Left kidney (tissue), 8 donors: ENCODE data around the gene DAB2. TPM values are rescaled to one million over a fixed set of nuclear protein-coding genes. Genes with fewer than 3 reads are reported as not detected.

Source experiments
- DNase-seq: peaks from one replicate; pipeline ENCODE4 v3.0.0-alpha.2; 2013
- long read RNA-seq, 8 donors: transcript quantifications; one replicate each; lab custom pipeline, GENCODE V29; 2026
- polyA plus RNA-seq: library from polyadenylated mRNA; unstranded; fragments of 120-200 nt; gene quantifications from one replicate; pipeline ENCODE4 v1.2.1, GENCODE V29; 2013; ENCODE audit not compliant: insufficient read length

The DAB2 gene
- polyA plus RNA-seq: 221 TPM
- long read RNA-seq, donor 1, full-length matches to known transcripts: 10 of 86 reads
- long read RNA-seq, donor 1, partial matches to known transcripts: 76 of 86 reads
- long read RNA-seq, donor 1, other reads (novel, unspliced or antisense): 0 of 86 reads
- long read RNA-seq, donor 2, full-length matches to known transcripts: 9 of 80 reads
- long read RNA-seq, donor 2, partial matches to known transcripts: 71 of 80 reads
- long read RNA-seq, donor 2, other reads (novel, unspliced or antisense): 0 of 80 reads
- long read RNA-seq, donor 3, full-length matches to known transcripts: 11 of 53 reads
- long read RNA-seq, donor 3, partial matches to known transcripts: 42 of 53 reads
- long read RNA-seq, donor 3, other reads (novel, unspliced or antisense): 0 of 53 reads
- long read RNA-seq, donor 4, partial matches to known transcripts: 9 of 10 reads
- long read RNA-seq, donor 4, other reads (novel, unspliced or antisense): 0 of 10 reads
- long read RNA-seq, donor 5, full-length matches to known transcripts: 14 of 51 reads
- long read RNA-seq, donor 5, partial matches to known transcripts: 31 of 51 reads
- long read RNA-seq, donor 5, other reads (novel, unspliced or antisense): 6 of 51 reads
- long read RNA-seq, donor 6, full-length matches to known transcripts: 5 of 65 reads
- long read RNA-seq, donor 6, partial matches to known transcripts: 60 of 65 reads
- long read RNA-seq, donor 6, other reads (novel, unspliced or antisense): 0 of 65 reads
- long read RNA-seq, donor 7, full-length matches to known transcripts: 11 of 75 reads
- long read RNA-seq, donor 7, partial matches to known transcripts: 64 of 75 reads
- long read RNA-seq, donor 7, other reads (novel, unspliced or antisense): 0 of 75 reads
- long read RNA-seq, donor 8, full-length matches to known transcripts: 3 of 13 reads
- long read RNA-seq, donor 8, partial matches to known transcripts: 10 of 13 reads
- long read RNA-seq, donor 8, other reads (novel, unspliced or antisense): 0 of 13 reads

DNA sequence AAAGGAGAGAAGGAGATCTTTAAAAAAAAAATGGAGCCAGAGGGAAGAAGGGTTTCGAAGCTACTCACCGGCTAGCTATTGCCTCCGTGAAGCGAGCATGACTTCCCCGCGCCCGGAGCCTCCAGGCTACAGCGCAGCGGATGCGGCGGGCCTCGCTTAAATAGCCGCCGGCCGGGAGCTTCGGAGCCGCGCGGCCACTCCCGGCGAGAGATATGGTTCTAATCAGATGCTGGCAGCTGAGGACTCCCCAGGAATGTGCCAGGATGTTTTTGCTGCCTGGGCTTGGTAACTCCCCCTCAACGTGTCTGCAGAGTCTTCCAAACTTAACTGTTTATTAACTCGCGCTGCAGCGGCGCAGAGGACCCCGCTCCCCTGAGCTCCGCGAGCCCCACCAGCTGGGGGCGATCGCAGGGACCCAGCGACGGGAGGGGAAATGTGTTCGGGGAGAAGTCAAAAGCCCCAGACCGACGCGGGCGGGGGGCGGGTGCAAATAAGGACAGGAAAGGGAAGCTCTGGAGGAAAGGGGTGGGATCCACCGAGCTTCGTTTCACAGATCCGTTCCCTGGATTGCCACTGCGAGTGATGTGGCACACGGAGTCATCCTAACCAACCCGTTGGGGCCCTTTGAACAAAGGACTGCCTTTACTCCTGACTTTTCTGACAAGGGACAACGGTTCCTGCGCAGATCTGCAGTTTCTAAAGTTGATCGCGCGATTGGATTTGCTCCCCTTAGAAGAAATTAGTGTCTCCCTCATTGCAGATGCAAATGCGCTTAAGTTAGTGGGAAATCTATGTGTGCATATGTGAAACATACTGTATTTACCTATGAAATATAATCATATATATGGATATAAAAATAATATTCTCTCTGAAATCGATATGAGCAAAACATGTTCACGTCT, at the start of gene DAB2:
TSS of gene DAB2 (minus strand) at position 245 of the 902 bp plus-strand sequence. CDS start 30,660 bp downstream, outside the sequence.
- peak; percentile 88 for DNase-seq

DNA sequence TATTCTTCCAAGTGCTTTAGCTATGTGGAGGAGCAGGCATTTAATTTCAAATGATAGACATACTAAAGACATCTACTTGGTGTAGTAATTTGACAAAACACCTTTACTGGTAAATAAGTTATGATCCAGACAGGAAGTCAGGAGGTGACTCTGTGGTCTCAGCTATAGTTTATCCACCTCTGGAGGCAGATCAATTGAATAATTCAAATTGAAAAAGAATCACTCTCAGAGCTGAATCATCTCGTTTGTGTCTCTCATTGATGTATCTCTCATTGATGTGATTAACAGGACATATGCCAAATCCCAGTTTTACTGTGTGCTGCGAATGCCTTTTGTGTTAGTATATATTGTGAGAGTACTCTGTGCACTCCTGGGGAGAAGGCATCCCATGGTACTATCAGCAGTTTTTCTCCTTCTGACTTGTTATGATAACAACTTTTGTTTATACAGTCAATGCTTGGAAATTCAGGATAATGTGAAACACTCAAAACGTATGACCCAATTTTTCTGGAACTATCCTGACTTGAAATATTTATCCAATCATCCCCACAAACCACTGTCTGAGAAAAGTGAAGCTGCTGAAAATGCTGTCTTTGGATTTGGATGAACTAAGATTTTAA, 48.5 kb upstream of the DAB2 start:
- no peak for DNase-seq

DNA sequence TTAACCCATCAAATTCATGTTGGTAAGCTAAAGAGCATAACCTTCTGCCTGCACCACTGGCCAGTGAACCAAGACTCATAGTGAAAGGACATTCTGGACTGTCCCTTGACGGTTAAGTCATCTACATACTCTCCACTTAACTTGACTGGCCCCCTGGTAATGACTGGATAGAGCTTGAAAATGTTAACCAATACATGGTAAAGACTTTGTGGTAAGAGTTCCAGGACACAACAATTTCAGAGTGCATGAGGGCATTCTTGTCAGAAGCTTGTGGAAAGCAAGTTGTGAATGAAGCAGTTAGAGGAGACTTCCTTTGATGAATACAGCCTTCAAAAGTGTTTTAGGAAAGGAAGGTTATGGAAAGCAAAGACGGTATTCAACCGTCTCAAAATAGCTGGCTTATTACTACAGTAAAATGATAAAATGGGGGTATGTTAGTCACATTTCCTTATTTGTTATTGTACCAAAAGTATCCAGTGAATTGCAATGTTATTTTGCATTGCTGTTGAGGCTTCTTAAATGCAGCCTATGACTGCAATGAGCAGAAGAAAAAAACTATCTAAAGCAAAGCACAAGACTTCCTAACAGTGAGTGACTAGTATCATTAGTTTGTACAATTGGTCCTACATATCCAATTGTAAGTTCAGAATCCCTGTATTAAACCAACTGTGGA, 47.2 kb upstream of the DAB2 start:
- no peak for DNase-seq

DNA sequence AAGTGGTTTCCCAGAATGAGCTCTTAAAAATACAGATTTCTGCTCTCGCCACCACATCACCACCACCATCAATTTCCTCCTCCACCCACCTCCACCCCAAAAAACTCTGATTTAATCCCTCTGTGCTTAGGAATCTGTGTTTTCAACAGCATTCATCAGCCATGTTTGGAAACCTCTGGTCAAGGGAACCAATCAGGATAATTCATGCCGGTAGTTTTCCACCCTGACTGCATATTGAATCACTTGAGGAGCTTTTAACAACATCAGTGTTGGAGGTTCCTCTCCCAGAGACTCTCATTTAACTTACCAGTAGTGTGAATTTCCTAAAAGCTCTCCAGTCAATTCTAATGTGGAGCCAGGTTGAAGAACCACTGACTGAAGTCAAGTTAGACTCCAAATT, 46.0 kb upstream of the DAB2 start:
- no peak for DNase-seq

DNA sequence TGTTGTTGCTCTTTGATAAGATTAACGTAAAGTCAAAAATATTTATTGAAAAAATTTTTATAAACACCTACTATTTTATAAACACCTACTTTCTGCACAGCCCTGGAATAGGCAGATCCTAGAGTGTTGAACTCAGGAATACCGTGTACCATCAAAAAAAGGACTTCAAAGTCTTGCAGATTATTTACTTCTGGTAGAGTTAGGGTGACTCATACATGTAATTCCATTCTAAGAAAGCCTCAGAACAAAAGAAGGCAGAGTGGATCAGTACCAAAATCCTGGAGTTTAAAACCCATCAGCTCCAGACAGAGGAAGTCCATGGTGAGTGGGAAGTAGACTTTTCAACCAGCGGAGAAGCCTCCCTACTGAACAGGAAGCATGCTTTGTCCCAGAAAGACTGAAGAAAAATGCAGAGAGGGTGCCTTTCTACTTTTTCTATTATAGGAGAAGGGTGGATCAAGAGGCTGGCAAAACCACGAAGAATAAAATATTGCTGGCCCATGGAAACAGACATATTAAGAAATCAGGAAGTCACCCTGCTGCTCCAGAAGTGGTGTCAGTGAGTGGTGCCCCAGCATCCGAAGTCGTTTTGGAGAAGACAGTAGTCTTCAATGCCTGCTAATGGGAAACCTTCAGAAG, 45.1 kb upstream of the DAB2 start:
- DNase-seq: no peak

DNA sequence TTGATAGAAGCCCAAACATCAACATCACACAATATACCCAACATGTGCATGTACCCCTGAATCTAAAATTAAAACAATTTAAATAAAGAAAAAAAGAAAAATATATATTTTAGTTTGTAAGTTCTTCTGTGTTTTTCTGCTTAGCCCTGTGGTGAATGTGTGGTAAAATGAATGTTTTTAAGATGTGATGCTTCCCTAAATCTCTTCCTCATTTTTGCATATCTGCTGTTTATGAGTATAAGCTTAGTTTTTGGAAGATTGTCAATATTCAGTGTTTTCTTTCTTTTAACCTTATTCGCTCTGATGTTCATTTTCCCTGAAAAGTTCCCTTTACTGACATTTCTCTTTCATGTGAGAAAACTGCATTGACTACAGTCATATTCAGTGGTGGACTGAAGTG, 44.4 kb upstream of the DAB2 start:
- no peak for DNase-seq

DNA sequence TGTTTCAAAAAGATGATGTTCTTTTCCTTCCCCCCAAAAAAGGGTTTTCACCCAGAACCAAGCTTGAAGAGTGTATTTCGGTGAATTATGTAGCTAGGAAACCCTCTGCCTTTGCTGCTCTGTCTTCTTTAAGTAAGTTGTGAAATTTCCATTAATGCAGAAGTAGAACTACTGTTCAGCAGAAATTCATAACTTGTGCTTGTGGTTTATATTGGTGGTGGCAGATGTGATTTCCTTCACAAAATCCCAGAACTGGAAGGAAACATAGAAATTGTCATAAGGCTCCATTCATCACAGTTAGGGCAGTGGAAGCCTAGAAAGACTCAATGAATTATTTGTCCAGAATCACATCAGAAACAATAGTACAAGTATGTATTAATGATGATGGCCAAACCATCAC, 42.1 kb upstream of the DAB2 start:
- DNase-seq: no peak

DNA sequence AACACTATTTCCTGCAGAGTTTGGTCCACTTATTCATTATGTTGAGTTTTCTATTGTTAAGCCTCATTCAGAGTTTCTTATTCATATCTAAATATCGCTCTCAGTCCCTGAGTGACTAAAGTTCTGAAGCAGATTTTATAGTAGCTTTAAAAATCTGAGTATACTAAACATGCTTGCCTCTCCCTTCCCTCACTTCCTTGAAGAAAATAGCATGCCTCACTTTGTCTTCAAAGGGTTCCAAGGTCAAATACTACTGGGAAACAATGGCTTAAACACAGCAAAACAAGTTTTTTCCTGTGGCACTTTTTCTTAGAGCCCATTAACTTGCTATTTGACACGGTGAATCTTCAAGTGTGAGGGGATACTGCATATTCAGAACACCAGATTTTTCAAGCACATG, 41.1 kb upstream of the DAB2 start:
- DNase-seq: no peak

DNA sequence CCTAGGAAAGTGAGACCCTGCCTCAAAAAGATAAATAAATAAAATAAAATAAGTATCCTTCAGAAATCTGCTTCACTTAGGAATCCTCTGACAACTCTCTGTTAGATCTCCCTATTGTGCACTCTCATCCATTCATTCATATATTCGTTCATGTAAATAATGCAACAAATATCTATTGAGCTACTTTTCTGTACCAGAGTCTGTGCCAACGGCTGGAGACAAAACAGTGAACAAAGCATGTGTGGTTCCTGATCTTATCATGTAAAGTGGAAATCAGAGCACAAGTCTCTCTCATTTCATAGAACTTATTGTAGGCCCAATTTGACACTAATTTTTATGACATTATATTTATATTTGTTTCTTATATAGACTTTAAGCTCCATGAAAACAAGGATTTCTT, 40.3 kb upstream of the DAB2 start:
- no peak for DNase-seq

DNA sequence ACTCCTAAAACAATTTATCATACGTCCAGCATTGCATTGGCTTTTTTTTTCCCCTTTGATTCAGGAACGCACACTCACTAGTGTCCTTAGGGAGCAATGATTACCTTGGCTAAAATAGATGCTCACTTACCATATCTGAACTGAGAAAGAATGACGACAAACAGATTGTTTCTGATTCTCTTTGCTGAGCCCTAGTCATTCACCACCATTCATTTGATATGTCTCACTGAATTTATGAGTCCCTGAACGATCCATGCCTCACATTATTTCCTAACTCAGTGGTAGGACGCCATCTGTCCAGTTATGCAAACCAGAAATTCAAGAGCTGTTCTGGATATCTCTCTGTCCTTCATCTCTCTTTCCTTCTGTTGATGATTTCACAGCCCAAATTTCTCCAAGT, 39.3 kb upstream of the DAB2 start:
- DNase-seq: no peak

DNA sequence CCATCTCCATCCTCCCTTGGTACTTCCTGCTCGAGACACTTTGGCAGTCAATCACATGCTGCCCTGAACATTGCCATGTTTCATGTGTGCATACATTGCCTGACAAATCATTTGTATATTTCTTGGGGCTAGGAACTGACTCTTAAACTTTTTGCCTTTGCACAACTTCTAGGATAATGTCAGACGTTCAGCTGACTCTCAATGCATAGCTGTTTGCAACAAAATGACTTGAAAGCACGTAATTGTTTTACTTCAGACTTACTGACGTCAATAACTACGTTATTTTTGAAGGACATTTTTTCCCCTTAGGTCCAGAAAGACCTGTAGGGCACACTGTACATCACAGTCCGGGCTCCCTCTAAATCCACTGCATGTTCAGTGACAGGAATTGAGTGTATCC, 37.4 kb upstream of the DAB2 start:
- no peak for DNase-seq

DNA sequence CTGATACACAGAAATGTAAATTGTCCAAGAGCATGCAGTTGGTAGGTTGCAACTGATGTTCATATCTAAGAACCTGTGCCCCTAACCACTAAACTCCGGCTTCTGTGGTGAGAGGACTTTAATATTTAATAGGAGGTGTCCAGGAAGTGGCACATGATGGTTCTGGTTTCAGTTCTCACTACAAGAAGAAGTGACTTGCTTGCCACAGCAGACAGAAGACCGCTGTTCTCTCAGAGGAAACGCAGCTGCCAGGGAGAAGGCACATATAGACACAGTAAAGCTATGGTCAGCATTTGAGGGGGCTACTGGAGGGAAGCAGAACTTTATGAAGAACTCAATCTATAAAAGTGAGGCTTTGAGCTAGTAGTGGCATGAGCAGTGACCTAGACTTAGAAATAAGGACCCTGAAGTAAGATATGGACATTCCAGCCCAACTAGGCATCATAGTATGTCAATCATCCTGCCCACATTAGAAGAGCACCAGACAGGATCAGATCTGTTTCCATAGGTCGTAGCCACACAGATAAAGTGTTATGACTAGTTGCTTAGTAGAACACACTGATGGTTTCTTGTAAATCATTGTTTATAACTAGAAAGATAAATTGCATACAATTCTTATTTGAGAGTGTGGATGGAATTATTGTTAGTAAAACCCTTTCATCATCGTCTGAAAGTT, 36.4 kb upstream of the DAB2 start:
- DNase-seq: no peak

DNA sequence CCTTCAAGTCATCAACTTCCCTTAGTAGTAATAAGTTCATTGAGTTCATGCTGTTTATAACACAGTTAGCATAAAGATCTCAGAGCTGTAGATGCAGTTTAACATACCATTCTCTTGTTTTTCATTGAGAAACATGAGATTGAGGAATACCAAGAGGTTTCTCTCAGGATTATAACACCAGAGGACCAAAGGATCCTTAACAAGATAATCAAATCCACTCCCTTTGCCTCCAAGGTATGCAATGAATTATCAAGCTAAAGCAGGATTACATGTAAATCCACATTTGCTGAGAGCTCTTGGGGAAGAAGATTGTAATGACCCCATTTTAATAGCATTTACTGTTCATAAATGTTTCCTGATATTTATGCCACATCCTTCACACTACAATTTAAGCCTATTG, 35.1 kb upstream of the DAB2 start:
- DNase-seq: no peak

DNA sequence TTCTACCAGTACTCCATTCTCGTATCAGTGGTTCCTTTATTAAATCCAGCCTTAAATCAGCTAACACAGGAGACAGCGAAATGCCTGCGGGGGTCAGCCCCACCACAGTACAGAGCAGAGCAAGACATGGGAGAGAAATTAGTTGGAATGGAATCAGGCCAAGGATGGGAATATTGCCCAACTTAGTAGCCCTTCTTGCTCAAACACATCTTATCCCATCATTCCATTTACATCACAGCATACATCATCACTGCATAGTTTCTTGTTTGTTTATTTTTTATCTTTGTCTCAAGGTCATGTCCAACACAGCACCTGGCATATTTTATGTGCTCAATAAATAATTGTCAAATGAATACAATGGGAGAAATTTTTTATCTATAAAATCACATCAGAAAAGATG, 34.3 kb upstream of the DAB2 start:
- DNase-seq: no peak

DNA sequence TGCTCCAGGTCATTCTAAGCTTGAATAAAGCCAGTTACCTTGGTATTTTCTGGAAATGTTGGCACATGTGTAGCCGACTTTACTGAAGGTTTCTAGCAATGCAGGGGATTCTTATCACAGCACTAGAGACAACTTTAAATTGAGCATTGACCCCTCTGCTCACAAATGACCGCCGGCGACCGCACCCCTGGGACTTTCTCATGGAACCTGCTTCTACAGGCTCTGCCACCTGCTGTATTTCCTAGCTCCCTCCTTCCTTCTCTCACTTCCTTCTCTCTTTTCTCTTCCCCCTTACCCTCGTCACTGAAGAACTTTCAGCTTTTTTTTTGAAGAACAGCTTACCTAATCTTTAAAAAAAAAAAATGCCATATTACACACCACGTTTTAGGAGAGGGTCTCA, 30.9 kb upstream of the DAB2 start:
- no peak for DNase-seq

DNA sequence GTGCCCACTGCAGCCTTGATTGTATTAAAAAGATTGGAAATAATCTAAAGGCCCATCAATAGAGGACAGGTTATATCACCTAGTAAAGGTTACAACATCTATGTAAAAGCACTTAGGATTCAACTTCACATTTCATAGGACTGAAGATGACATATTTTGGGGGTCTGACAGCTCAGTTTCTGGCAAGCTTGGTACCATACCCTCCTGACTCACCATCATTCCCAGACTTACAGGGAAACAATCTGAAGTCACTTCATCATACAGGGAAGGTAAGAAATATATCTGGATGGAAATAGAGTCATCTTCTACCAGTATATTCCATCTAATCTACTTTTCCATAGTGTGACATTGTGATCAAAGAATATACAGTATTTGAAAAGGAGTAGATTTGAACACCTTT, 28.8 kb upstream of the DAB2 start:
- no peak for DNase-seq

DNA sequence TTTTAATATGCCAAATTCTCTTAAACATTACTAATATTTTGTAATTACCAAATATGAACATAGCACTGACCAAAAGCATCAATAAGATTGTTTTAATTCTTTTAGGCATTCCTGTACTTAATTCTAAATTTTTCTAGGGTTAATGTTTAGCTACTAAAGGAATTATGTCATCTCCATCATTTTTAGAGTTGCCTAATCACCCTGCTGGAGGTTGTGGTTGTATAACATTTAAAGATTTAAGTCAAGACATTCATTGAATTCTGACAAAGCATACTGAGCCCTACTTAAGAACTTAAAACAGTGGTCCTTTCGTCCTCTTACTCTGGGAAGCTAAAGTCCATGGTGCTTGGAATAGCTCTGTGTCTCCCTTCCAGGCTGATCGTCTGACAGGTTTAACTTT, 28.1 kb upstream of the DAB2 start:
- DNase-seq: no peak

DNA sequence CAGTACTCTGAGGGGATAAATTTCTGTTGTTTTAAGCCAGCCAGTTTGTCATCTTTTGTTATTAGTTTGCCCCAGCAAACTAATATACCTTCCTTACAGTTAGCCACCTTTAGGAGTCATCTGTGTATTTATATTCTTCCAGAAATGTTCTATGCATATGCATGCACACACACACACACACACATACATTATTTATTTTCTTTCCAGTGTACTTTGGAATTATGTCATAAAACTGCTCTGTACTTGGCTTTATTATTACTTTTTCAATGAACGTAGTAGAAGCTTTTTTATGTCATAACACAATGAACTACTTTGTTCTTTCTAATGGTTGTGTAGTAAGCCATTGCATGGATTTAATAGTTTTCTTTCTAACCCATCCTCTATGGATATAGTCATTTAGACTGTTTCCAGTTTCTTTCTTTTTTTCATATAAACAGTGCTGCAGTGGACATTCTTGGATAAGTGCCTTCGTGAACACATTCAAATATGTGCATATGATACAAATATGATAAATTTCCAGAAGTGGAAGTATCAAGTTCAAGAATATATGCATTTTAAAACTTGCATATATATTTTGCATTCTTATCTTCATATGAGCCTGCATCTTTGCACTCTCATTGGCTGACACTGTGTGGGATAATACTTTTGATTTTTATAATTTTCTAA, 26.6 kb upstream of the DAB2 start:
- DNase-seq: no peak

DNA sequence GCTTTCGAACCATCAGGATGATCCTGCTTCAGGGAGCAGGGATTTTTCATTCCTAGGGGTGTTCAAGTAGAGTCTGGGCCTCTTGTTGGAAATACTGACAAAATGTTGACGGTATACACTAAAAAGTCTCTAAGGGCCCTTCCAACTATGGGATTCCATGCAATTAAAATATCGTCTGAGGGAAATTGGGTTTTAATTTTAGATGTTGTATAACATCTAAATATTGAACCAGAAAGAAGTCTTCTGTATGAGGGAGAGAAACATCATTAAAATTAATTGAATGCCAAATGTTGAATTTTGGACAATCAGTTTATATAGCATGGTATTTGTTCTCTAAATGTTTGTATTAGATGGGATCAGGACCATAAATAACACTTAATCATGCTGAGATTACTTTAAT, 25.7 kb upstream of the DAB2 start:
- no peak for DNase-seq
